ENCODE results near the gene OTULINL.

OTULINL gene

DNA sequence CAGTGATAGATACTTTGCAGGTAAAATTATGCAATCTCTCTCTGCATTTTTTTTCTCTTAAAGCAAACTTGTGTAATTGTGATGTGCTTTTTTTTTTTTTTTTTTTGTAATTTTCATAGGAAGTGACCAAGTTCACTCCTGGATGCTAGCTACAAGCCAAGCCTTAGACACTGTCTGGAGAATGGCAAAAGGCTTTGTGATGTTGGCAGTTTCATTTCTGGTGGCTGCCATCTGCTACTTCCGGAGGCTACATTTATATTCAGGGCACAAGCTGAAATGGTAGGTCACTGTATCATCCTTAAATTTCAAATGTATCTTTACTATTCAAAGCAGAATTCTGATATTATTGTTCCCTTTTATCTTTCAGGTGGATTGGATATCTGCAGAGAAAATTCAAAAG, 19.3 kb downstream of the OTULINL start:
- Histone ChIP-seq H3K9ac (ENCODE audit: low read depth, low read length) (no peak overlapping the region), H3K36me3 (ENCODE audit: insufficient read depth, low read length) (no peaks in the 10 kb centered on the region; the same call in 1 of the 2 replicates), H3K9me3 (ENCODE audit: control insufficient read depth, insufficient read depth, low read length) (no peaks in the 10 kb centered on the region), H3K4me1 (ENCODE audit: insufficient read depth, low read length) (no peaks in the 10 kb centered on the region)

DNA sequence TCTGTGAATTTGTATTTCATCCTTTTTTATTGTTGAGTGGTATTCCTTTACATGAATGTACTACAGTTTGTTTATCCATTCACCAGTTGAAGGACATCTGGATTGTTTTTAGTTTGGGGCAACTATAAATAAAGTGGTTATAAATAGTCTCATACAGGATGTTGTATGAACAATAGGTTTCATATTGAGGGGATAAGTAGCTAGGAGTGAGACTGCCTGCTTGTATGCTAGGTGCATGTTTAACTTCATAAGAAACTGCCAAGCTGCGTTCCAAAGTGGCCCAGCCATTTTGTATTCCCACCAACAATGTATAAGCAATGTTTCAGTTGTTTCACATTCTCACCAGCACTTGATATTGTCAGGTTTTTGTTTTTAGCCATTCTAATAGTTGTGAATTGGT, 21.5 kb downstream of the OTULINL start:
- Histone ChIP-seq H3K9ac (ENCODE audit: low read depth, low read length) (no peak overlapping the region), H3K9me3 (ENCODE audit: control insufficient read depth, insufficient read depth, low read length) (no peaks in the 10 kb centered on the region), H3K4me1 (ENCODE audit: insufficient read depth, low read length) (no peaks in the 10 kb centered on the region), H3K36me3 (ENCODE audit: insufficient read depth, low read length) (no peaks in the 10 kb centered on the region; the same call in 1 of the 2 replicates)

DNA sequence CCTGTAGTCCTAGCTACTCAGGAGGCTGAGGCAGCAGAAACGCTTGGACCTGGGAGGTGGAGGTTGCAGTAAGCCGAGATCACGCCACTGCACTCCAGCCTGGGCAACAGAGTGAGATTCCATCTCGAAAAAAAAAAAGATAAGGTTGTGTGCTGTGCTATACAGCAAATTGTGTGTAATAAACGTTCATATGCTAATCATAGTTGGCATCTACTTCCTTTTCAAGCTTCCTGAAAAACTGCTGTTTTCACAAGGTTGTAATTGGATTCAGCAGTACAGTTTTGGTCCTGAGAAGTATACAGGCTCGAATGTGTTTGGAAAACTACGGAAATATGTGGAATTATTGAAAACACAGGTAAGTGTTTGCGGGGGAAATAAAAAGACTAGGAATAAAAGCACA, 25.5 kb downstream of the OTULINL start:
- Histone ChIP-seq H3K4me1 (ENCODE audit: insufficient read depth, low read length) (no peaks in the 10 kb centered on the region), H3K9ac (ENCODE audit: low read depth, low read length) (no peak overlapping the region), H3K36me3 (ENCODE audit: insufficient read depth, low read length) (no peaks in the 10 kb centered on the region; the same call in 1 of the 2 replicates), H3K9me3 (ENCODE audit: control insufficient read depth, insufficient read depth, low read length) (no peaks in the 10 kb centered on the region)

DNA sequence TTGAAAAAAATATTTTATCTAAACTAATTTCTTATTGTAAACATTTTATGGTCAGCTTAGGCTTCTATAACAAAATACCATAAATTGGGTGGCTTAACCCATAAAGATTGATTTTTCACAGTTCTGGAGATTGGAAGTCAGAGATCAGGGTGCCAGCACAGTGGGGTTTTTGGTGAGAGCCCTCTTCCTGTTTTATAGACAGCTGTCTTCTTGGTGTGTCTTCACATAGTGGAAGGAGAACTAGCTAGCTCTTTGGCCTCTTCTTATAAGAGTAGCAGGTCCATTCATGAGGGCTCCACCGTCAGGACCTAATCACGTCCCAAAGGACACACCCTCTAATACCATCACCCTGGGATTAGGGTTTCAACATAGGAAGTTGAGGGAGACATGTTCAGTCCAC, 26.6 kb downstream of the OTULINL start:
- H3K9me3 ChIP-seq (ENCODE audit: control insufficient read depth, insufficient read depth, low read length) = no peaks in the 10 kb centered on the region
- H3K9ac ChIP-seq (ENCODE audit: low read depth, low read length) = no peak overlapping the region
- no peaks in the 10 kb centered on the region; the same call in 1 of the 2 replicates for H3K36me3 ChIP-seq (ENCODE audit: insufficient read depth, low read length)
- no peaks in the 10 kb centered on the region for H3K4me1 ChIP-seq (ENCODE audit: insufficient read depth, low read length)

DNA sequence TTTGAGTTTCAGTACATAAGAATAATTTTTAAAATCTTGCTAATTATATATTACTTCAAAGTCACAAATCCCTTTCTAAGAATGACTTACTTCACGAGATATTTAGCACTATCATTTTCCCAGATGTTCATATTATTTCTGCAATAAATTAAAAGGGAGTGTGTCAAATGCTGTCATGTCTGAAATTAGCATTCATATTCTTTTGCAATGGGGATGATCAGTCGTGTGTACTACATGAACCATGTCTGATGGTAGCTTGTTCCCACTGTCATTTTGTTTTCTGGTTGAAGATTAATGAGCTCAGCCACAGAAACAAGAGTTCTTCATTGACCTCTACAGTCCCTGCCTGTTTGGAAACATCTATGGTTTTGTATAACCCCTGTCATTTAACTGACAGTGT, 30.1 kb downstream of the OTULINL start:
- no peaks in the 10 kb centered on the region for H3K4me1 ChIP-seq (ENCODE audit: insufficient read depth, low read length)
- H3K9me3 ChIP-seq (ENCODE audit: control insufficient read depth, insufficient read depth, low read length) = no peaks in the 10 kb centered on the region
- H3K9ac ChIP-seq (ENCODE audit: low read depth, low read length) = no peak overlapping the region
- no peaks in the 10 kb centered on the region; the same call in 1 of the 2 replicates for H3K36me3 ChIP-seq (ENCODE audit: insufficient read depth, low read length)

DNA sequence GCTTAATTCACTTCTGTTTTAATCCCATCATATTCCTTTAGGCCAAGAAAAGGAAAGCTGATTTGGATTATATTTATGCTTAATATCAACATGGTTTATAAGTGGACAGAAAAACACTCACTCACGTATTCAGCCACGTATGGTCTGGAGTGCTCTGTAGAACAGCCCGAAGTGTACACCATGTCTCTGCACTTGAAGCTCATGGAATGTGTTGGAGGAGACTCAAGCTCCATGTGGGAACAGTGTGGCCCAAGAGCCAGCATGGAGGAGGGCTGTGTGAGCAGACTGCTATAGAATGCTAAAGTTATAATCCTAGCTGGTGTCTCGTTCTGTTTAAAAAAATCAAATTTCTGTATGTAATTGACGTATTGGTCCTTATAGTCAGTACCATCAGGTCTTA, 32.9 kb downstream of the OTULINL start:
- Histone ChIP-seq H3K4me1 (ENCODE audit: insufficient read depth, low read length) (no peaks in the 10 kb centered on the region), H3K9me3 (ENCODE audit: control insufficient read depth, insufficient read depth, low read length) (no peaks in the 10 kb centered on the region), H3K36me3 (ENCODE audit: insufficient read depth, low read length) (no peaks in the 10 kb centered on the region), H3K9ac (ENCODE audit: low read depth, low read length) (no peak overlapping the region)

DNA sequence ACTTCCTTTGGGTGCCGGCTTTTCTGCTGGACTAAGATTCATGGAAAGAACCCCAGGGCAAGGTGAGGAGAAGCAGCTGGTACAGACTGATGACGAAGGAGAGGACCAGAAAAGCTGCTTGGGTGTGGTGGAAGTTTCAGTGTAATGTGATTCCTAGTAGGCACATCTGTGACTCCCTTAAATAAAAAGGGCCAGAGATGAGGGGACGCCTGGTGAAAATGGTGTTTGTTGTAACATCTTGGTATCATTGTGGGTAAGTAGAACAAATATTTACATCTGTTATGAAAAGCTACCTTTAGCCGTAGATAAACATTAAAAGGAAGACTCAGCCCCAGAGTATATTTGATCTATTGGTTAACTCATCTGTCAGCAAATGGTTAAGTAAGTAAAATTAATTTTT, 33.8 kb downstream of the OTULINL start:
- Histone ChIP-seq H3K36me3 (ENCODE audit: insufficient read depth, low read length) (no peaks in the 10 kb centered on the region), H3K4me1 (ENCODE audit: insufficient read depth, low read length) (no peaks in the 10 kb centered on the region), H3K9me3 (ENCODE audit: control insufficient read depth, insufficient read depth, low read length) (no peaks in the 10 kb centered on the region), H3K9ac (ENCODE audit: low read depth, low read length) (no peak overlapping the region)

DNA sequence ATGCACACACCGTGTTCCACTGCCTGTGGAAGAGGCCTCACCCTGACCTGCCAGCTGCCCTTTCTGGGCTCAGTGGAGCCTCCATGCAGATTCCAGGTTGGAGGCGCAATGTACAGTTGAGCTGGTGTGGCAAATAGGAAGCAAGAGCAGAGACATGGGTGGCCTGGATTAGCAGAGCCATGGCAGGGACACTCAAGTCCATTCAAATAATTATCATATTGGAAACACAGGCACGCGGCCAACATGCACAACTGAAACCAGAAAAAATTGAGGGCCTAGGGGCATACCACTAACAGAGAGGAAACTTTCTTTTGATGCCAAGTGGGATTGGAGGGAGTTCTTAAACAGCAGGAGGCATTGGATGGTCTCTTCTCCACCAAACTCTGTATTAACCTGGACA, 35.8 kb downstream of the OTULINL start:
- H3K4me1 ChIP-seq (ENCODE audit: insufficient read depth, low read length) = no peaks in the 10 kb centered on the region
- no peaks in the 10 kb centered on the region for H3K36me3 ChIP-seq (ENCODE audit: insufficient read depth, low read length)
- no peaks in the 10 kb centered on the region for H3K9me3 ChIP-seq (ENCODE audit: control insufficient read depth, insufficient read depth, low read length)
- H3K9ac ChIP-seq (ENCODE audit: low read depth, low read length) = no peak overlapping the region

DNA sequence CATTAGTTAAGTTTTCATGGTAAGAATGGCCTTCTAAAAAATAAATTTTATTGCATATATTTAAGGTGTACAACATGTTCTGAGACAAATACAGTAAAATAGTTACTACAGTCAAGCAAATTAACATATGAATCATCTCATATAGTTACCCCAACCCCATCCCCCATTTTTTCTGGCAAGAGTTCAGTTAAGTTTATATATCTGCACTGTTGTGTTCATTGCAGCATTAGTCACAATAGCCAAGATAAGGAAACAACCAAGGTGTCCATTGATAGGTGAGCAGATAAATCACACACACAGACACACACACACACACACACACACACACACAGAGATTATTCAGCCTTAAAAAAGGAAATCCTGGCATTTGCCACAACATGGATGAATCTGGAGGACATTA, 45.7 kb downstream of the OTULINL start:
- H3K4me1 ChIP-seq (ENCODE audit: insufficient read depth, low read length) = no peaks in the 10 kb centered on the region
- no peaks in the 10 kb centered on the region for H3K9me3 ChIP-seq (ENCODE audit: control insufficient read depth, insufficient read depth, low read length)
- H3K36me3 ChIP-seq (ENCODE audit: insufficient read depth, low read length) = no peaks in the 10 kb centered on the region
- no peak overlapping the region for H3K9ac ChIP-seq (ENCODE audit: low read depth, low read length)

DNA sequence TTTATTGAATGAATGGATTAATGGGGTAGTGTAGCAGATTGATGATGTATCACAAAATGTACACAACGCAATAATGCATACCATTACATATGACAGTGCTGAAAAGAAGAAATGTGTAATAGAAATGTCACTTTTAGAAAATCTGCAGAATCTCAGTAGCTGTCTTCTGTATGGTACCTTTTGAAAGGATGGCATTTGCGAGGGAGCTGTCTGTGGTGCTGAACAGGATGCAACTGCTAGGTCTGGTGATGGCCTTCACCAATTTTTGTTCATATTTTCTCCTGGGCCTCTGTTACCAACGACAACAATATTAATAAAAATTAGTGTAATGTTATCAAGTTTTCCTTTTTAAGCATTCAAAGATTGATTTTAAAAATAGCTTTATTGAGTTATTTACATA, 46.8 kb downstream of the OTULINL start:
- no peaks in the 10 kb centered on the region for H3K4me1 ChIP-seq (ENCODE audit: insufficient read depth, low read length)
- no peak overlapping the region for H3K9ac ChIP-seq (ENCODE audit: low read depth, low read length)
- no peaks in the 10 kb centered on the region for H3K36me3 ChIP-seq (ENCODE audit: insufficient read depth, low read length)
- H3K9me3 ChIP-seq (ENCODE audit: control insufficient read depth, insufficient read depth, low read length) = no peaks in the 10 kb centered on the region

DNA sequence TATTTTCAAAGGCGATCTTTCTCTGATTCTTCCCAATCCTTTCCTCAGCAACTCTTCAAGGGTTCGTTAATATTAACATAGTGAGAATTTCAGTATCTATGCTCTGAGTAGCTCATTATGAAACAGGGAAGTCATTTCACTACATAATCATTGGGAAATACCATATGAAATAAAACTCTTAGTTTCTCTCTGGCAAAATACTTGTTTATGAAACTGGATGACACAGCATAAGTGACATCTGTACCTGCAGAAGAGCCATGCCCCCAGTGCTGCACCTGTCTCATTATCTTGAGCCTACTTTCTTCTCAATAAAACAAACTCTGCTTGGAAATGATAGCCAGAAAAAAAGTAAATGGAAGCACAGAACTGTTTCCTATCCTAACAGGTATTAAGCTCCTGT, 49.1 kb downstream of the OTULINL start:
- no peaks in the 10 kb centered on the region for H3K4me1 ChIP-seq (ENCODE audit: insufficient read depth, low read length)
- H3K36me3 ChIP-seq (ENCODE audit: insufficient read depth, low read length) = no peaks in the 10 kb centered on the region
- H3K9ac ChIP-seq (ENCODE audit: low read depth, low read length) = no peak overlapping the region
- no peaks in the 10 kb centered on the region for H3K9me3 ChIP-seq (ENCODE audit: control insufficient read depth, insufficient read depth, low read length)

DNA sequence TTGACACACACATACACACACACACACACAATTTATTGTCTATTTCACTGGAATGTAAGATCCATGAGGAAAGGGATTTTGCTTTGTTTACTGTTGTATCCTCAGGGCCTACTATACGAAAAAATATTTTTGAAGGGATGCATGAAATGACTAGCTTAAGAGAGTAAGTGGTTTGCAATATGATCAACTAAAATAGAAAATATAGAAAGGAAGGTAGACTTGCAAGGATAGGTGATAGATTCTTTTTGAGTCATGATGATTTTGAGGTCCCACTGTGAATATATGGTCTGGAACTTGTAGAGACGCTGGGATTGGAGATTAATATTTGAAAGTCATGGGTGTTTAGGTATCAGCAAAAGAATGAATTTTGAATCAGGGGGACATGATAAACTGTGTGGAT, 54.1 kb downstream of the OTULINL start:
- Histone ChIP-seq H3K9me3 (ENCODE audit: control insufficient read depth, insufficient read depth, low read length) (no peaks in the 10 kb centered on the region), H3K9ac (ENCODE audit: low read depth, low read length) (no peak overlapping the region), H3K36me3 (ENCODE audit: insufficient read depth, low read length) (no peaks in the 10 kb centered on the region), H3K4me1 (ENCODE audit: insufficient read depth, low read length) (no peaks in the 10 kb centered on the region)

DNA sequence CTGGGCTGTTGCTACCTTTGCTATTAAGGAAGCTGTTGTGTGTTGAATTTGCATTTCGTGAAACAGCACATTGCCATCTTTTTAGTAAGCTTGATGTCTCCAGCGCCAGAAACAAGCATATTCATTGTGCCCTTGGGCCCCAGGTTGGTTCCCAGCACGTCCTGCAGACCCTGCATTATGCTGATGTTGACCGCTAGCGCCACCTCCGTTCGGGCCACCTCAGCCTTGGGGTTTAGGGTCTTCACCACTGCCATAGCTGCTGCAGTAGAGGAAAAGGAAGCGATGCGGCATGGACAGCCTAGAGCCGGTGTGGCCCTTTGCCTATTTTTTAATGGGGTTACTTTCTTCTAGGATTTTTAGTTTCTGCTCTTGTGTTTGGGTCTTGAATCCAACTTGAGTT, 59.2 kb downstream of the OTULINL start:
- H3K36me3 ChIP-seq (ENCODE audit: insufficient read depth, low read length) = no peaks in the 10 kb centered on the region
- peaks cover 4% of the 10 kb centered on the region; the same call in 1 of the 2 replicates for H3K4me1 ChIP-seq (ENCODE audit: insufficient read depth, low read length)
- no peak overlapping the region for H3K9ac ChIP-seq (ENCODE audit: low read depth, low read length)
- H3K9me3 ChIP-seq (ENCODE audit: control insufficient read depth, insufficient read depth, low read length) = no peaks in the 10 kb centered on the region

DNA sequence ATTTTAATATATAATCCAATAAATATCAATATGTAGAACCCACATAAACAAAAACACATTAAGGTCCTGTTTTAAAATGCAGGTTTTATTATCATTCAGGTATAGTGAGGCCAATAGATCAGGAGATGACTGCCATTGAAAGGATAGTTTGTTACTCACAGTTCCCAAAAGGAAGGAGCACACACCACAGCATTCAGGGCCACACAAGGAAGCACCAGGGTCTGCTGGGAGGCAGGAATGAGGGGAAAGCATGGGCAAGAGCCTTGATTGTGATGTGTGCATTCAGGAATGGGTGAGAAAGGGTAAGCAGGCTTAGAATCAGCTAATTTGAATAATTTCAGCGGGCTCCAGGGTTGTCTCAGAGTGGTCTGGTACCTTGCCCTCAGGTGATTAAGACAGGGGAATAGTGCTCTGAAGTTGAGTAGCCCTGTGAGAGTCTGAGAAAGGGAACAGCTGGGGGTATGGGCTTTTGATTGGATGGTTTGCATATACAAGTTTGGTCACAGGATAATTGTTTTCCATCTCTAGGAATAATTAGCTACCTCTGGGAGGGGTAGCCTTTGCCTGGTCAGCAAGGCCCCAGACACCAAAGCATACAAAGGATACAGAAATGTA, 63.1 kb downstream of the OTULINL start:
- no peaks in the 10 kb centered on the region for H3K9me3 ChIP-seq (ENCODE audit: control insufficient read depth, insufficient read depth, low read length)
- no peaks in the 10 kb centered on the region for H3K36me3 ChIP-seq (ENCODE audit: insufficient read depth, low read length)
- H3K4me1 ChIP-seq (ENCODE audit: insufficient read depth, low read length) = peaks cover 6% of the 10 kb centered on the region; the same call in 1 of the 2 replicates
- H3K9ac ChIP-seq (ENCODE audit: low read depth, low read length) = no peak overlapping the region

DNA sequence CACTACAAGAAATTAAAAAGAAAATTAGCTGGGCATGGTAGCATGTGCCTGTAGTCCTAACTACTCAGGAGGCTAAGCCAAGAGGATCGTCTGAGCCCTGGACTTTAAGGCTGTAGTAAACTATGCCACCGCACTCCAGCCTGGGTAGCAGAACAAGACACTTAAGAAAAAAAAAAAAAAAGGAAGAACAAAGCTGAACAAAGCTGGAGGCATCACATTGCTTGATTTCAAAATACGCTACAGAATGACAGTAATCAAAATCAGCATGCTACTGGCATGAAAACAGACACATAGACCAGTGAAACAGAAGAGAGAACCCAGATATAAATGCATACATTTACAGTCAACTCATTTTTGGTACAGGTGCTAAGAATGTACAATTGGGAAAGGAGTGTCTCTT, 68.5 kb downstream of the OTULINL start:
- no peak overlapping the region for H3K9ac ChIP-seq (ENCODE audit: low read depth, low read length)
- H3K36me3 ChIP-seq (ENCODE audit: insufficient read depth, low read length) = no peaks in the 10 kb centered on the region
- H3K4me1 ChIP-seq (ENCODE audit: insufficient read depth, low read length) = peaks cover 6% of the 10 kb centered on the region; the same call in 1 of the 2 replicates
- no peaks in the 10 kb centered on the region for H3K9me3 ChIP-seq (ENCODE audit: control insufficient read depth, insufficient read depth, low read length)

Data from ES-I3 (cell line).